Endothelial cell of umbilical vein (primary cell): ENCODE results near the gene NFIC. TPM values are rescaled to one million over a fixed set of nuclear protein-coding genes. Genes with fewer than 3 reads are reported as not detected.

Source experiments
- BruUV-seq: library from RNA; stranded (reverse); fragments of 400-500 nt; replicated peaks from 2 replicates; lab custom pipeline; 2021; lab: Mats Ljungman, UMichigan
- CTCF ChIA-PET: fragments of 300-600, 350-600 bp; sonication (Branson Sonifier 250); formaldehyde crosslinking; loops from one replicate; lab custom pipeline; 2021; ENCODE audit warnings: antibody characterized with exemption, inconsistent platforms; lab: Charles Lee
- POLR2A ChIA-PET: fragments of 300-600, 350-600 bp; sonication (Branson Sonifier 250); formaldehyde crosslinking; loops from one replicate; lab custom pipeline; 2021; ENCODE audit warnings: antibody characterized with exemption, inconsistent platforms; lab: Charles Lee
- DNase-seq: peaks from one replicate; pipeline ENCODE4 v3.0.0-alpha.2; 2011; ENCODE audit warnings: low read depth, low spot score
- FAIRE-seq: peaks from 2 replicates; lab custom pipeline; 2011; peaks lifted over from hg19 to GRCh38; lab: Jason Lieb, UNC
- H2AFZ ChIP-seq: 2 replicates; pipeline ENCODE4 v1.6.0; 2012; ENCODE audit warnings: low read depth, low read length, control low read depth, inconsistent platforms
- H3K27ac ChIP-seq: 2 replicates; pipeline ENCODE4 v1.5.1; 2011; ENCODE audit warnings: low read depth, mild to moderate bottlenecking, control low read depth, low read length, moderate library complexity; ENCODE audit not compliant: insufficient read depth
- H3K27me3 ChIP-seq, 2 experiments: 2 replicates each; pipeline versions ENCODE4 v1.6.0 to v1.6.1; 2011; ENCODE audit warnings: low read length in 2 of 2, mixed read lengths in 1 of 2; ENCODE audit not compliant: control insufficient read depth in 2 of 2, insufficient read depth in 2 of 2
- H3K36me3 ChIP-seq, 2 experiments: 2 replicates in 1 of 2; 3 replicates in 1 of 2; pipeline ENCODE4 v1.5.1; 2011; ENCODE audit warnings: low read length in 2 of 2, mild to moderate bottlenecking in 1 of 2, moderate library complexity in 1 of 2; ENCODE audit not compliant: control insufficient read depth in 2 of 2, insufficient read depth in 2 of 2; ENCODE audit errors: extremely low read depth in 1 of 2
- H3K4me1 ChIP-seq: 3 replicates; pipeline ENCODE4 v1.5.1; 2011; ENCODE audit warnings: mild to moderate bottlenecking, low read length; ENCODE audit not compliant: control insufficient read depth, insufficient read depth; ENCODE audit errors: extremely low read depth
- H3K4me2 ChIP-seq: 2 replicates; pipeline ENCODE4 v1.6.1; 2011; ENCODE audit warnings: low read length, control low read depth, mixed read lengths; ENCODE audit not compliant: insufficient read depth
- H3K4me3 ChIP-seq, 3 experiments: fragments of 200-600 bp in 1 of 3; sonication (generic), shearing (Covaris generic) in 1 of 3; replicated peaks in 1 of 3; 2 replicates each; pipeline ENCODE4 v1.5.1; 2011 to 2016; ENCODE audit warnings: control low read depth in 3 of 3, low read length in 3 of 3, mild to moderate bottlenecking in 2 of 3, inconsistent platforms in 1 of 3, low read depth in 1 of 3, moderate library complexity in 1 of 3; ENCODE audit not compliant: insufficient read depth in 1 of 3
- H3K79me2 ChIP-seq: 2 replicates; pipeline ENCODE4 v1.6.0; 2012; ENCODE audit warnings: low read length, inconsistent platforms; ENCODE audit not compliant: control insufficient read depth, insufficient read depth
- H3K9ac ChIP-seq: replicated peaks from 2 replicates; pipeline ENCODE3; 2011; ENCODE audit warnings: low read length, control low read depth; ENCODE audit not compliant: insufficient read depth; ENCODE audit errors: extremely low read depth
- H3K9me1 ChIP-seq: replicated peaks from 3 replicates; pipeline ENCODE4 v1.6.0; 2011; ENCODE audit warnings: mild to moderate bottlenecking, low read length; ENCODE audit not compliant: control insufficient read depth, insufficient read depth; ENCODE audit errors: extremely low read depth
- H3K9me3 ChIP-seq: replicated peaks from 2 replicates; pipeline ENCODE4 v1.5.1; 2012; ENCODE audit warnings: low read length, inconsistent platforms; ENCODE audit not compliant: control insufficient read depth, insufficient read depth
- H4K20me1 ChIP-seq: replicated peaks from 2 replicates; pipeline ENCODE3; 2011; ENCODE audit warnings: mild to moderate bottlenecking, low read length; ENCODE audit not compliant: control insufficient read depth, insufficient read depth; ENCODE audit errors: extremely low read depth
- CTCF ChIP-seq, 2 donors: IDR thresholded peaks; 1 replicate in 1 of 2; 2 replicates in 1 of 2; pipeline ENCODE4 v1.5.1; 2011; ENCODE audit warnings: low read length in 2 of 2, mild to moderate bottlenecking in 2 of 2, moderate library complexity in 2 of 2, control low read depth in 1 of 2, inconsistent platforms in 1 of 2, low read depth in 1 of 2; ENCODE audit not compliant: insufficient read depth in 1 of 2; ENCODE audit errors: extremely low read depth in 1 of 2
- EZH2 ChIP-seq: IDR thresholded peaks from 2 replicates; pipeline ENCODE4 v1.6.1; 2012; ENCODE audit warnings: borderline replicate concordance, low read depth, mild to moderate bottlenecking, moderate library complexity, low read length, inconsistent platforms; ENCODE audit not compliant: severe bottlenecking
- FOS ChIP-seq: IDR thresholded peaks from 2 replicates; pipeline ENCODE4 v1.6.1; 2011; ENCODE audit warnings: mild to moderate bottlenecking, low read length, moderate library complexity, borderline replicate concordance; ENCODE audit not compliant: insufficient read depth
- GATA2 ChIP-seq: IDR thresholded peaks from 2 replicates; pipeline ENCODE4 v1.7.0; 2011; ENCODE audit warnings: low read depth, mild to moderate bottlenecking, moderate library complexity, mixed read lengths, low read length; ENCODE audit not compliant: insufficient read length, insufficient read depth
- JUN ChIP-seq: IDR thresholded peaks from 2 replicates; pipeline ENCODE4 v1.6.1; 2011; ENCODE audit warnings: borderline replicate concordance, low read depth; ENCODE audit not compliant: insufficient read length, insufficient read depth
- MAX ChIP-seq: IDR thresholded peaks from 2 replicates; pipeline ENCODE4 v1.6.1; 2011; ENCODE audit not compliant: insufficient read depth, insufficient read length
- MYC ChIP-seq: IDR thresholded peaks from one replicate; pipeline ENCODE4 v1.6.1; 2011; ENCODE audit warnings: mild to moderate bottlenecking, low read depth, low read length
- POLR2A ChIP-seq: IDR thresholded peaks from 2 replicates; pipeline ENCODE4 v1.6.1; 2012; ENCODE audit warnings: low read depth, mild to moderate bottlenecking, control low read depth, low read length
- POLR2AphosphoS5 ChIP-seq: IDR thresholded peaks from 2 replicates; pipeline ENCODE4 v1.6.1; 2012; ENCODE audit warnings: low read depth, mild to moderate bottlenecking, control low read depth, low read length, moderate library complexity; ENCODE audit not compliant: insufficient read depth
- dilution Hi-C: fragments of 300-500 bp; cut with MboI; formaldehyde crosslinking; loops from one replicate; pipeline ENCODE4 v1.15.0; 2019; ENCODE audit warnings: low sequenced_read_pairs; ENCODE audit not compliant: extremely low pct_ligation_motif_present
- intact Hi-C: fragments of 100-400 bp; cut with micrococcal nuclease; formaldehyde crosslinking; loops from one replicate; pipeline ENCODE4 v1.10.0; 2022
- polyA plus RNA-seq, 4 experiments: library from polyadenylated mRNA; depleted of rRNA in 3 of 4; stranded (reverse) in 3 of 4; unstranded in 1 of 4; fragments of >200 nt; gene quantifications; 2 replicates each; pipeline versions ENCODE4 v1.2.1 to v1.2.3, GENCODE V29; 2011 to 2012; ENCODE audit warnings: missing spikeins in 1 of 4
- total RNA-seq: library from RNA; stranded (reverse); gene quantifications from 2 replicates; pipeline ENCODE4 v1.2.3, GENCODE V29; 2021

NFIC gene
- total and polyA plus RNA-seq, 2 donors (not counting 3 experiments of a cell fraction or from before 2014, with no cell fraction given): 11.4 to 133 TPM

GRCh38 chr19:3471954-3472655 lies 105.7 kb downstream of the NFIC start:
- H3K36me3 ChIP-seq: no peaks in the 10 kb centered on the region
- no peak overlapping the region for H3K27ac ChIP-seq
- H3K27me3 ChIP-seq: no peaks in the 10 kb centered on the region
- H3K4me3 ChIP-seq: no peak overlapping the region
- no TSS peak for BruUV-seq
- intact Hi-C loops (loop anchor here (1.0 to 5.0 kb wide), 3 partner anchors 43 to 165 kb away; no protein-coding TSS in a partner anchor), dilution Hi-C loops (no loop called here)
- no peaks in the 10 kb centered on the region for H3K9me1 ChIP-seq
- no peak overlapping the region for H3K4me2 ChIP-seq
- H4K20me1 ChIP-seq: no peaks in the 10 kb centered on the region
- FAIRE-seq: peak; percentile 56
- no peak for TF ChIP-seq MYC
- TF ChIP-seq CTCF (IDR thresholded peaks at IDR 0.05; ENCODE audit: extremely low read depth in 1 of 2, insufficient read depth in 1 of 2, low read depth in 1 of 2, low read length in 2 of 2): peak; percentile 83 to 90
- no peaks in the 10 kb centered on the region for H3K9me3 ChIP-seq
- POLR2A ChIA-PET: no interaction called here
- DNase-seq: peak; percentile 29
- no peak overlapping the region for H3K9ac ChIP-seq
- H3K4me1 ChIP-seq: no peaks in the 10 kb centered on the region
- CTCF ChIA-PET: interaction anchor here (0.7 to 3.9 kb wide), 24 partner anchors 8 to 1051 kb away, joined by 3 to 39 read pairs (median 4); partner anchors contain the start of gene SMIM44
- H3K79me2 ChIP-seq: no peaks in the 10 kb centered on the region
- no peak overlapping the region for H2AFZ ChIP-seq

GRCh38 chr19:3474010-3474409 lies 107.6 kb downstream of the NFIC start:
- FAIRE-seq: no peak
- H3K27ac ChIP-seq: no peak overlapping the region
- no peaks in the 10 kb centered on the region for H3K9me3 ChIP-seq
- no peaks in the 10 kb centered on the region for H3K36me3 ChIP-seq
- H3K79me2 ChIP-seq: no peaks in the 10 kb centered on the region
- no peaks in the 10 kb centered on the region for H3K4me1 ChIP-seq
- ChIA-PET CTCF (interaction anchor here (1.0 to 3.0 kb wide), 3 partner anchors 35 to 169 kb away, joined by 4 to 33 read pairs (median 23); no protein-coding TSS in a partner anchor), POLR2A (no interaction called here)
- DNase-seq: no peak
- intact Hi-C loops (loop anchor here (5.0 kb wide), 1 partner anchor 167 kb away; no protein-coding TSS in a partner anchor), dilution Hi-C loops (no loop called here)
- H4K20me1 ChIP-seq: no peaks in the 10 kb centered on the region
- BruUV-seq: no TSS peak
- H2AFZ ChIP-seq: no peak overlapping the region
- H3K9ac ChIP-seq: no peak overlapping the region
- H3K4me2 ChIP-seq: no peak overlapping the region
- TF ChIP-seq FOS (no peak), POLR2AphosphoS5 (no peak), MAX (no peak), MYC (no peak), CTCF (IDR thresholded peaks at IDR 0.05; ENCODE audit: extremely low read depth in 1 of 2, insufficient read depth in 1 of 2, low read depth in 1 of 2, low read length in 2 of 2) (no peak), GATA2 (no peak), JUN (no peak), POLR2A (no peak), EZH2 (no peak)
- no peak overlapping the region for H3K4me3 ChIP-seq
- no peaks in the 10 kb centered on the region for H3K27me3 ChIP-seq
- H3K9me1 ChIP-seq: no peaks in the 10 kb centered on the region
